ENCODE data around the gene RGS3.

Gene RGS3

GRCh38 chr9:113528811-113529210 lies 65.3 kb downstream of the RGS3 start:
- DNase-seq (ENCODE audit: low read depth in 4 of 4, low spot score in 1 of 4): no peak

- no peak for DNase-seq (ENCODE audit: low read depth in 4 of 4, low spot score in 1 of 4)
These were observed 65.9 kb downstream of the RGS3 start for GRCh38 chr9:113529336-113530009.

- DNase-seq (ENCODE audit: low read depth in 4 of 4, low spot score in 1 of 4): no peak
These were observed 66.6 kb downstream of the RGS3 start for GRCh38 chr9:113530022-113530635.

- DNase-seq (ENCODE audit: low read depth in 4 of 4, low spot score in 1 of 4): no peak
These were observed 67.4 kb downstream of the RGS3 start for GRCh38 chr9:113530942-113531341.

GRCh38 chr9:113531919-113532808 lies 68.6 kb downstream of the RGS3 start:
- no peak for DNase-seq (ENCODE audit: low read depth in 4 of 4, low spot score in 1 of 4)

GRCh38 chr9:113532809-113533190 lies 69.3 kb downstream of the RGS3 start:
- DNase-seq (ENCODE audit: low read depth in 4 of 4, low spot score in 1 of 4): no peak

GRCh38 chr9:113533335-113534225 lies 70.1 kb downstream of the RGS3 start:
- DNase-seq (ENCODE audit: low read depth in 4 of 4, low spot score in 1 of 4): no peak

GRCh38 chr9:113535756-113536155 lies 72.2 kb downstream of the RGS3 start:
- no peak for DNase-seq (ENCODE audit: low read depth in 4 of 4, low spot score in 1 of 4)

GRCh38 chr9:113536166-113536482 lies 72.6 kb downstream of the RGS3 start:
- no peak for DNase-seq (ENCODE audit: low read depth in 4 of 4, low spot score in 1 of 4)

- no peak for DNase-seq (ENCODE audit: low read depth in 4 of 4, low spot score in 1 of 4)
These were observed 73.1 kb downstream of the RGS3 start for GRCh38 chr9:113536483-113537228.

- no peak for DNase-seq (ENCODE audit: low read depth in 4 of 4, low spot score in 1 of 4)
These were observed 73.8 kb downstream of the RGS3 start for GRCh38 chr9:113537229-113537810.

- no peak for DNase-seq (ENCODE audit: low read depth in 4 of 4, low spot score in 1 of 4)
These were observed 74.6 kb downstream of the RGS3 start for GRCh38 chr9:113538131-113538530.

GRCh38 chr9:113538701-113539430 lies 75.3 kb downstream of the RGS3 start:
- no peak for DNase-seq (ENCODE audit: low read depth in 4 of 4, low spot score in 1 of 4)

GRCh38 chr9:113540466-113540865 lies 76.9 kb downstream of the RGS3 start:
- DNase-seq (ENCODE audit: low read depth in 4 of 4, low spot score in 1 of 4): no peak

- no peak for DNase-seq (ENCODE audit: low read depth in 4 of 4, low spot score in 1 of 4)
These were observed 77.7 kb downstream of the RGS3 start for GRCh38 chr9:113541019-113541900.

- DNase-seq (ENCODE audit: low read depth in 4 of 4, low spot score in 1 of 4): no peak
These were observed 78.5 kb downstream of the RGS3 start for GRCh38 chr9:113542006-113542405.

GRCh38 chr9:113542741-113543140 lies 79.2 kb downstream of the RGS3 start:
- no peak for DNase-seq (ENCODE audit: low read depth in 4 of 4, low spot score in 1 of 4)

- DNase-seq (ENCODE audit: low read depth in 4 of 4, low spot score in 1 of 4): no peak
These were observed 79.9 kb downstream of the RGS3 start for GRCh38 chr9:113543296-113543981.

Measured in stimulated activated CD4-positive, alpha-beta T cell treated with anti-CD3 and anti-CD28 coated beads, Interleukin-1b, Interleukin-23, amount 100 ng/mL, for 24 hours (primary cell).